ENCODE data around the gene ADCYAP1R1. TPM values are rescaled to one million over a fixed set of nuclear protein-coding genes. Genes with fewer than 3 reads are reported as not detected.

ADCYAP1R1 gene
- total and polyA plus RNA-seq, 11 donors: 0.42 to 7.7 (median 1.6) TPM

GRCh38 chr7:31054608-31055278, 2.6 kb downstream of the ADCYAP1R1 start:
- ATAC-seq: no peak
- Histone ChIP-seq H3K27me3 (peaks cover 0 to 51% (median 29%) of the 10 kb centered on the region in 9 donors), H3K4me1 (peaks cover 0 to 18% (median 6%) of the 10 kb centered on the region in 12 donors), H3K36me3 (no peaks in the 10 kb centered on the region), H3K27ac (no peak overlapping the region), H3K9me3 (no peaks in the 10 kb centered on the region), H3K4me3 (no peak overlapping the region)
- intact Hi-C loops (cut with DNase I): loop anchor here in 2 of 10 donors (5.0 to 10.0 kb wide), 2 partner anchors 60 to 72 kb away; no protein-coding TSS in a partner anchor
- no peak for TF ChIP-seq POLR2A (IDR thresholded peaks at IDR 0.05)
- TF ChIP-seq, protein P1, sequence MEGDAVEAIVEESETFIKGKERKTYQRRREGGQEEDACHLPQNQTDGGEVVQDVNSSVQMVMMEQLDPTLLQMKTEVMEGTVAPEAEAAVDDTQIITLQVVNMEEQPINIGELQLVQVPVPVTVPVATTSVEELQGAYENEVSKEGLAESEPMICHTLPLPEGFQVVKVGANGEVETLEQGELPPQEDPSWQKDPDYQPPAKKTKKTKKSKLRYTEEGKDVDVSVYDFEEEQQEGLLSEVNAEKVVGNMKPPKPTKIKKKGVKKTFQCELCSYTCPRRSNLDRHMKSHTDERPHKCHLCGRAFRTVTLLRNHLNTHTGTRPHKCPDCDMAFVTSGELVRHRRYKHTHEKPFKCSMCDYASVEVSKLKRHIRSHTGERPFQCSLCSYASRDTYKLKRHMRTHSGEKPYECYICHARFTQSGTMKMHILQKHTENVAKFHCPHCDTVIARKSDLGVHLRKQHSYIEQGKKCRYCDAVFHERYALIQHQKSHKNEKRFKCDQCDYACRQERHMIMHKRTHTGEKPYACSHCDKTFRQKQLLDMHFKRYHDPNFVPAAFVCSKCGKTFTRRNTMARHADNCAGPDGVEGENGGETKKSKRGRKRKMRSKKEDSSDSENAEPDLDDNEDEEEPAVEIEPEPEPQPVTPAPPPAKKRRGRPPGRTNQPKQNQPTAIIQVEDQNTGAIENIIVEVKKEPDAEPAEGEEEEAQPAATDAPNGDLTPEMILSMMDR (IDR thresholded peaks at IDR 0.05): no peak
- DNase-seq: no peak
- 58 to 75% (median 60%) methylated on average over 5 to 11 of the region's 11 CpGs for WGBS, 4 donors

GRCh38 chr7:31055471-31055870, 3.4 kb downstream of the ADCYAP1R1 start:
- TF ChIP-seq POLR2A (IDR thresholded peaks at IDR 0.05): no peak
- TF ChIP-seq, protein P1 (IDR thresholded peaks at IDR 0.05): no peak
- Histone ChIP-seq H3K36me3 (no peaks in the 10 kb centered on the region), H3K4me1 (peaks cover 0 to 18% (median 6%) of the 10 kb centered on the region in 12 donors), H3K27me3 (peaks cover 0 to 51% (median 25%) of the 10 kb centered on the region in 9 donors), H3K4me3 (no peak overlapping the region), H3K27ac (no peak overlapping the region), H3K9me3 (no peaks in the 10 kb centered on the region)
- WGBS, 4 donors: 55 to 73% (median 67%) methylated on average over 5 of the region's 5 CpGs
- ATAC-seq: no peak
- DNase-seq: no peak
- intact Hi-C loops (cut with DNase I): loop anchor here in 1 of 10 donors (10.0 kb wide), 1 partner anchor 61 kb away; no protein-coding TSS in a partner anchor

- DNase-seq: no peak
- H3K36me3 ChIP-seq: no peaks in the 10 kb centered on the region
- TF ChIP-seq, protein P1 (IDR thresholded peaks at IDR 0.05): no peak
- no peak for TF ChIP-seq POLR2A (IDR thresholded peaks at IDR 0.05)
- H3K27ac ChIP-seq: no peak overlapping the region
- H3K9me3 ChIP-seq: no peaks in the 10 kb centered on the region
- 56 to 65% (median 62%) methylated on average over 10 of the region's 10 CpGs for WGBS, 4 donors
- no peak for ATAC-seq
- H3K27me3 ChIP-seq: peaks cover 0 to 40% (median 18%) of the 10 kb centered on the region in 9 donors
- H3K4me3 ChIP-seq: no peak overlapping the region
- intact Hi-C loops (cut with DNase I): loop anchor here in 1 of 10 donors (10.0 kb wide), 1 partner anchor 62 kb away; no protein-coding TSS in a partner anchor
- H3K4me1 ChIP-seq: peaks cover 0 to 16% (median 6%) of the 10 kb centered on the region in 12 donors
Observed at GRCh38 chr7:31056775-31057346, 4.8 kb downstream of the ADCYAP1R1 start.

GRCh38 chr7:31058122-31058521, 6.0 kb downstream of the ADCYAP1R1 start:
- WGBS, 4 donors: 56 to 58% (median 58%) methylated on average over 2 to 7 of the region's 7 CpGs
- H3K27me3 ChIP-seq: peaks cover 0 to 30% (median 8%) of the 10 kb centered on the region in 9 donors
- intact Hi-C loops (cut with DNase I): loop anchor here in 1 of 10 donors (10.0 kb wide), 1 partner anchor 63 kb away; no protein-coding TSS in a partner anchor
- DNase-seq (peak in 1 of 5 donors; percentile 52), ATAC-seq (peak in 1 of 4 donors; percentile 54)
- H3K4me3 ChIP-seq: no peak overlapping the region
- H3K9me3 ChIP-seq: no peaks in the 10 kb centered on the region
- TF ChIP-seq POLR2A (IDR thresholded peaks at IDR 0.05): no peak
- TF ChIP-seq, protein P1 (IDR thresholded peaks at IDR 0.05): no peak
- H3K36me3 ChIP-seq: no peaks in the 10 kb centered on the region
- peaks cover 0 to 11% (median 3%) of the 10 kb centered on the region in 12 donors for H3K4me1 ChIP-seq
- no peak overlapping the region for H3K27ac ChIP-seq
